A549 (cell line): ENCODE results near the gene KLRK1. TPM values are rescaled to one million over a fixed set of nuclear protein-coding genes. Genes with fewer than 3 reads are reported as not detected.
"Not testable (repeated sequence)": the region's sequence is repeated elsewhere in the genome, so short reads cannot be mapped to it uniquely, and the experiment has no call there.

ENCODE experiments used
- ATAC-seq, 2 experiments: fragments of 200-7000 bp in 1 of 2; fragments of >200 bp in 1 of 2; cut with Nextera tagmentation in 1 of 2; cut with Tn5 transposase in 1 of 2; 3 replicates each; pipeline versions ENCODE4 v1.8.0 to v1.9.1; 2018 to 2020; ENCODE audit warnings: mild to moderate bottlenecking in 1 of 2, moderate library complexity in 1 of 2
- CTCF ChIA-PET: fragments of 300-600 bp; sonication (Branson Sonifier 250); formaldehyde crosslinking; extraction: SDS; loops from one replicate; lab custom pipeline; 2021; ENCODE audit warnings: antibody characterized with exemption, inconsistent platforms; lab: Yijun Ruan, JAX
- POLR2A ChIA-PET: fragments of 350-600 bp; formaldehyde crosslinking; extraction: SDS; loops from one replicate; lab custom pipeline; 2021; ENCODE audit warnings: antibody characterized with exemption, inconsistent platforms; lab: Yijun Ruan, JAX
- DNase-seq, 2 experiments: peaks; one replicate each; pipeline versions ENCODE4 v3.0.0 to v3.0.0-alpha.2; 2011 to 2016; ENCODE audit warnings: low read depth in 1 of 2, low spot score in 1 of 2
- FAIRE-seq: peaks from 2 replicates; lab custom pipeline; 2011; peaks lifted over from hg19 to GRCh38; lab: Jason Lieb, UNC
- H3K27ac ChIP-seq, 2 experiments: fragments of >200 bp; sonication (Bioruptor Twin); formaldehyde crosslinking; 3 replicates each; pipeline ENCODE4 v1.5.1; 2016 to 2017
- H3K4me1 ChIP-seq: fragments of >200 bp; sonication (Bioruptor Twin); formaldehyde crosslinking; 3 replicates; pipeline ENCODE4 v1.6.1; 2016
- H3K4me2 ChIP-seq: fragments of >200 bp; sonication (Bioruptor Twin); formaldehyde crosslinking; 3 replicates; pipeline ENCODE4 v1.6.1; 2016
- H3K4me3 ChIP-seq: fragments of >200 bp; sonication (Bioruptor Twin); formaldehyde crosslinking; 3 replicates; pipeline ENCODE4 v1.5.1; 2016
- H3K9me3 ChIP-seq: fragments of >200 bp; sonication (Bioruptor Twin); formaldehyde crosslinking; 3 replicates; pipeline ENCODE4 v1.6.1; 2016
- CBX2 ChIP-seq: fragments of 200-600 bp; sonication (generic); IDR thresholded peaks from 2 replicates; pipeline ENCODE4 v1.6.1; 2016; ENCODE audit warnings: low read depth, mild to moderate bottlenecking, borderline replicate concordance
- EHF ChIP-seq: fragments of 250-450 bp; sonication (Bioruptor Pico); IDR thresholded peaks from 2 replicates; pipeline ENCODE4 v1.5.0; 2020; ENCODE audit warnings: mild to moderate bottlenecking
- FOSL2 ChIP-seq, 2 experiments: fragments of 450-650 bp in 1 of 2; fragments of >200 bp in 1 of 2; sonication (Bioruptor Twin) in 1 of 2; formaldehyde crosslinking; IDR thresholded peaks; 2 replicates each; pipeline versions ENCODE4 v1.5.0 to v1.6.1; 2016 to 2020; ENCODE audit warnings: mild to moderate bottlenecking in 1 of 2, moderate library complexity in 1 of 2
- FOXS1 ChIP-seq: fragments of 250-450 bp; sonication (Bioruptor Pico); IDR thresholded peaks from 2 replicates; pipeline ENCODE4 v1.5.0; 2020; ENCODE audit warnings: mild to moderate bottlenecking, moderate library complexity
- NFE2L2 ChIP-seq: fragments of 150-350 bp; conservative IDR thresholded peaks from 2 replicates; pipeline ENCODE4 v1.6.1; 2014; ENCODE audit warnings: low read length
- PHF8 ChIP-seq: fragments of 200-600 bp; sonication (generic); IDR thresholded peaks from 2 replicates; pipeline ENCODE4 v1.6.1; 2016; ENCODE audit warnings: low read depth, mild to moderate bottlenecking, antibody characterized with exemption, moderate library complexity, borderline replicate concordance
- RAD21 ChIP-seq, 2 experiments: fragments of >200 bp in 1 of 2; sonication (Bioruptor Twin) in 1 of 2; formaldehyde crosslinking in 1 of 2; IDR thresholded peaks in 1 of 2; conservative IDR thresholded peaks in 1 of 2; 2 replicates in 1 of 2; 3 replicates in 1 of 2; pipeline ENCODE4 v1.6.1; 2012 to 2018; ENCODE audit warnings: inconsistent platforms in 1 of 2
- RCOR1 ChIP-seq: fragments of 150-350 bp; IDR thresholded peaks from 2 replicates; pipeline ENCODE4 v1.6.1; 2014; ENCODE audit warnings: antibody characterized with exemption, low read length, low read depth
- REST ChIP-seq: fragments of 200-600 bp; sonication (generic); IDR thresholded peaks from 2 replicates; pipeline ENCODE4 v1.6.1; 2016; ENCODE audit warnings: antibody characterized with exemption, mild to moderate bottlenecking, moderate library complexity
- SREBF2 ChIP-seq: fragments of 450-650 bp; IDR thresholded peaks from 2 replicates; pipeline ENCODE4 v1.6.1; 2014; ENCODE audit warnings: mild to moderate bottlenecking, moderate library complexity
- ZC3H11A ChIP-seq: fragments of 450-650 bp; IDR thresholded peaks from 2 replicates; pipeline ENCODE4 v1.6.1; 2014; ENCODE audit warnings: antibody characterized with exemption, mild to moderate bottlenecking
- WGBS: methylation state at CpG from one replicate; pipeline ENCODE4 v1.1.6; 2017; ENCODE audit errors: missing lambda C conversion rate; 5-methylcytosine and 5-hydroxymethylcytosine counted together
- polyA plus RNA-seq, 4 experiments: library from polyadenylated mRNA; depleted of rRNA in 3 of 4; stranded (reverse); fragments of >200 nt; fragmentation: RNase III in 1 of 4; extraction: RNeasy Plus Mini Kit Qiagen cat#74134 plus additional on column Dnase treatment in 1 of 4; gene quantifications; 2 replicates in 3 of 4; 3 replicates in 1 of 4; pipeline ENCODE4 v1.2.3, GENCODE V29; 2011 to 2017

KLRK1 gene
- polyA plus RNA-seq, 2 of the 4 experiments (the other 2 are of a cell fraction): not detected

- Histone ChIP-seq H3K4me1 (peaks cover 13% of the 10 kb centered on the region), H3K4me2 (no peak overlapping the region), H3K27ac (no peak overlapping the region), H3K4me3 (no peak overlapping the region), H3K9me3 (0 out of 3 replicates have a peak, but pooled peaks cover 2% of the 10 kb centered on the region)
- WGBS: 88% methylated on average over 1 of the region's 1 CpG
- FAIRE-seq: no peak
- TF ChIP-seq EHF (no peak), FOXS1 (CRISPR knock-in tag) (no peak), REST (no peak), RAD21 (conservative IDR thresholded peaks at IDR 0.05 in 1 of 2, IDR thresholded peaks at IDR 0.05 in 1 of 2) (no peak), NFE2L2 (no peak), SREBF2 (no peak)
- TF ChIP-seq, all 56 proteins: peak for 0
- ATAC-seq (no peak), DNase-seq (no peak)
- ChIA-PET CTCF (no interaction called here), POLR2A (no interaction called here)
Observed at GRCh38 chr12:10341892-10342509, 47.8 kb downstream of the KLRK1 start.

- H3K9me3 ChIP-seq, ATAC-seq, H3K27ac ChIP-seq, POLR2A ChIA-PET, H3K4me3 ChIP-seq, DNase-seq, FAIRE-seq, H3K4me2 ChIP-seq: not testable (repeated sequence)
- 74% methylated on average over 2 of the region's 2 CpGs for WGBS
- CTCF ChIA-PET: interaction anchor here (1.8 kb wide), 1 partner anchor 105 kb away, joined by 5 read pairs; no protein-coding TSS in a partner anchor
- H3K4me1 ChIP-seq: peaks cover 13% of the 10 kb centered on the region
Observed at GRCh38 chr12:10340946-10341345, 48.9 kb downstream of the KLRK1 start.

DNA sequence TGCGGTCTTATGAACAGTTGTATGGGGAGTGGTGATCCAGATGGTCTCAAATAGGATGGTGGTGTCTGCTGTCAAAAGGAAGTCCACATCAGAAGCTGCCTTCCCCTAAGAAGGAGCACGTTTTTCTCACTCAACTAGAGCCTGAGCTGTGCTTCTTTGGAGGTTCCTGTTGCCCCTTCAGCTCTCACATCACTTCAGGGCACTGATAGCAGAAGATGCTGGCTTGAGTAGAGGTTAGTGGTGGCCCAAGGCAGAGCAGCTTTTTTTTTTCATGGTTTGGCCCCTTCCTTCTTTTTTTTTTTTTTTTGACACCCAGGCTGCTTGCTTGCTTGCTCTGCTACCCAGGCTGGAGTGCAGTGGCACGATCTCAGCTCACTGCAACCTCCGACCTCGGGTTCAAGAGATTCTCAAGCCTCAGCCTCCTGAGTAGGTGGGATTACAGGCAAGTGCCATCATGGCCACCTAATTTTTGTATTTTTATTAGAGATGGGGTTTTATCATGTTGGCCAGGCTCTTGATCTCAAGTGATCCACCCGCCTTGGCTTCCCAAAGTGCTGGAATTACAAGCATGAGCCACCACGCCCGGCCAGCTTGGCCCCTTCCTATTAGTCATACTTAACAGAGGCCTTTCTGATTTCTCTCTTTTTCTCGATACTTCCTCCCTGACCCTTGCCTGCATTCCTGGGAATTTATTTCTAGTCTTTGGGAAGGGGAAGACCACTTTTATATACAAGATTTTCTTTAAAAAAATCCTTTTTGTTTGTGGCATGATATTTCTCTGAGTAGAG is 50.6 kb downstream of the KLRK1 start:
- 40% methylated on average over 9 of the region's 9 CpGs for WGBS
- 0 out of 3 replicates have a peak, but pooled peaks cover 2% of the 10 kb centered on the region for H3K9me3 ChIP-seq
- peaks cover 13% of the 10 kb centered on the region for H3K4me1 ChIP-seq
- POLR2A ChIA-PET: interaction anchor here (0.6 kb wide), 1 partner anchor 233 kb away, joined by 3 read pairs; no protein-coding TSS in a partner anchor
- DNase-seq: peak in 1 of 2 experiments; percentile 49
- ATAC-seq: peak in 1 of 2 experiments; percentile 79; a peak in 3 of 6 replicates
- FAIRE-seq: no peak
- TF ChIP-seq ZC3H11A: no peak
- TF ChIP-seq RCOR1: no peak
- TF ChIP-seq FOSL2 (IDR thresholded peaks at IDR 0.05): no peak
- TF ChIP-seq FOSL2 (CRISPR knock-in tag; IDR thresholded peaks at IDR 0.05): no peak
- TF ChIP-seq CBX2: no peak
- TF ChIP-seq PHF8: no peak
- TF ChIP-seq, all 56 proteins: peak for 0
- peak overlapping the region in 1 of 2 experiments; percentile 52; a peak in 2 of 6 replicates for H3K27ac ChIP-seq
- CTCF ChIA-PET: interaction anchor here (0.6 to 1.5 kb wide), 4 partner anchors 8 to 223 kb away, joined by 3 to 5 read pairs (median 4); no protein-coding TSS in a partner anchor
- peak overlapping the region; percentile 56 for H3K4me2 ChIP-seq
- no peak overlapping the region for H3K4me3 ChIP-seq

DNA sequence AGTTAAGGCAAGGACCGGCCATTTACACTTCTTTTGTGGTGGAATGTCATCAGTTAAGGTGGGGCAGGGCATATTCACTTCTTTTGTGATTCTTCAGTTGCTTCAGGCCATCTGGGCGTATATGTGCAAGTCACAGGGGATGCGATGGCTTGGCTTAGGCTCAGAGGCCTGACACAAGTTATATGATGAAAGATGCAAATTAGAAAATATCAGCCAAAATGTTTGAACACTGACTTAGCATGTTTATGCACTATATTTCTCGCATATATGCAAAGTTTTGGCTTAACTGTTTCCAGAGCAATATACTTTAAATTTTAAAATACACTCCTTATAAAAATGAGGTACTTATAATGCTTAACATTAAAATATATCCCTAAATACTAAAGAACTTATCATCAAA is 51.4 kb downstream of the KLRK1 start:
- not testable (repeated sequence) for ATAC-seq, H3K27ac ChIP-seq, H3K4me3 ChIP-seq, H3K4me2 ChIP-seq, FAIRE-seq, DNase-seq, H3K9me3 ChIP-seq
- POLR2A ChIA-PET: interaction anchor here (0.6 kb wide), 1 partner anchor 233 kb away, joined by 3 read pairs; no protein-coding TSS in a partner anchor
- CTCF ChIA-PET: interaction anchor here (0.6 to 1.5 kb wide), 2 partner anchors 87 to 224 kb away, joined by 3 to 5 read pairs; no protein-coding TSS in a partner anchor
- WGBS: 91% methylated on average over 4 of the region's 4 CpGs
- H3K4me1 ChIP-seq: peaks cover 13% of the 10 kb centered on the region

DNA sequence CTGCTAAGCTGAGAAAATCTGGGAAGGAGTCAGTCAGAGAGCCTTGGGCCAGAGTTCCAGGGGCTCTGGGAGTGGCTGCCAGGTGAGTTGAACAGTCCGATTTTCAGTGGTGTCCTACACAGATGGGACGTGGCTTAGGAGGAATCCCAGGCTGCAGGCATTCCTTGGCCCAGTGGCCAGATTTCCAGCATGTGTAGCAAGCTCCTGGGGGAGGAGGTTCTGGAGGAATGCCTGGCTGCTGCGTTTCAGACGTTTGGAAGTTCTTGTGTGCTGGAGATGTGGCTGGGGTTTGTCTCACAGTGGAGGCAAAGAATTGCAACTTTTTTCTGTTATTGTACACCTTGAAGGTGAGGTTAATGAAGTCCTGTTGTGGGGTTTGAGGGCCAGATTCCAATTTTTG is 53.6 kb downstream of the KLRK1 start:
- H3K4me2 ChIP-seq, H3K27ac ChIP-seq, FAIRE-seq, DNase-seq, CTCF ChIA-PET, H3K4me3 ChIP-seq, H3K9me3 ChIP-seq, POLR2A ChIA-PET, ATAC-seq: not testable (repeated sequence)
- WGBS: 66% methylated on average over 4 of the region's 4 CpGs
- peaks cover 13% of the 10 kb centered on the region for H3K4me1 ChIP-seq
